Memory B cell (primary cell): ENCODE results near the gene TBXAS1.
A peak's percentile ranks its signal among the peaks of the same experiment; 100 is the strongest.

Experiments
- ATAC-seq: fragments of 150-1000 bp; cut with Tn5 transposase; 2 replicates; pipeline ENCODE4 v1.10.0; 2021; ENCODE audit warnings: low read depth, mild to moderate bottlenecking, moderate library complexity
- DNase-seq, 2 donors: peaks; one replicate each; pipeline ENCODE4 v3.0.0; 2022; ENCODE audit warnings: low spot score in 2 of 2
- H3K27ac Mint-ChIP-seq: one replicate; pipeline ENCODE4 v1.8.0; 2022; ENCODE audit warnings: mild to moderate bottlenecking, moderate library complexity, mixed read lengths
- H3K27me3 Mint-ChIP-seq: one replicate; pipeline ENCODE4 v1.8.0; 2022; ENCODE audit warnings: mixed read lengths
- H3K36me3 Mint-ChIP-seq: one replicate; pipeline ENCODE4 v1.8.0; 2022; ENCODE audit warnings: mild to moderate bottlenecking, mixed read lengths
- H3K4me1 Mint-ChIP-seq: one replicate; pipeline ENCODE4 v1.8.0; 2022; ENCODE audit warnings: mixed read lengths
- H3K4me3 Mint-ChIP-seq: one replicate; pipeline ENCODE4 v1.8.0; 2022; ENCODE audit warnings: mild to moderate bottlenecking, moderate library complexity, mixed read lengths
- H3K9me3 Mint-ChIP-seq: one replicate; pipeline ENCODE4 v1.8.0; 2022; ENCODE audit warnings: mixed read lengths

Gene TBXAS1

DNA sequence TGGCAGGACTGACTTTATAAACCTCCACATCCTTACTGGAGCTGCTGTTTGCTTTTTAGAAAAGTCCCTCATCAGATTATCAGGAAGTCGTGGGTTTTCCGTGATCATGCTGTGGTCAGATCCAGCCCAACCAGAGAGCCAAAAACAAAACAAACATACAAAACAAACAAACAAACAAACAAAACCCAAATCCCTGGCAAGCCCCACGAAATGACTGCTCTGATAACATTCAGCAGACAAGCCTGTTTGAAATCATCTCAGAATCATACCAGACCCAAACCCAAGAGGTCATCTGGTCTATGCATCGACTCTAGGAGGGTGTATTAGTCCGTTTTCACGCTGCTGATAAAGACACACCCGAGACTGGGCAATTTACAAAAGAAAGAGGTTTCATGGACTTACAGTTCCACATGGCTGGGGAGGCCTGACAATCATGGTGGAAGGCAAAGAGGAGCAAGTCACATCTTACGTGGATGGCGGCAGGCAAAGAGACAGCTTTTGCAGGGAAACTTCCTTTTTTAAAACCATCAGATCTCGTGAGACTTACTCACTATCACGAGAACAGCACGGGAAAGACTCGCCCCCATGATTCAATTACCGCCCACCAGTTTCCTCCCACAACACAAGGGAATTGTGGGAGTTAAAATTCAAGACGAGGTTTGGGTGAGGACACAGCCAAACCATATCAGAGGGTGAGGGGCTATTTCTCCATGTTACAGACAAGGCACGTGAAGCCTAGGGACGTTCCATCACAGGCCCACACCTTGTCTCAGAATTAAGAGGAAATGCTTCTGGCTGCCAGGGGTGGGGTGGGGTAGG lies 148.0 kb downstream of the TBXAS1 start:
- Mint-ChIP-seq H3K27ac (no peak overlapping the region), H3K36me3 (peaks cover 2% of the 10 kb centered on the region), H3K4me3 (no peak overlapping the region), H3K27me3 (peaks cover 2% of the 10 kb centered on the region), H3K9me3 (no peaks in the 10 kb centered on the region), H3K4me1 (peaks cover 4% of the 10 kb centered on the region)
- DNase-seq = no peak
- no peak for ATAC-seq

DNA sequence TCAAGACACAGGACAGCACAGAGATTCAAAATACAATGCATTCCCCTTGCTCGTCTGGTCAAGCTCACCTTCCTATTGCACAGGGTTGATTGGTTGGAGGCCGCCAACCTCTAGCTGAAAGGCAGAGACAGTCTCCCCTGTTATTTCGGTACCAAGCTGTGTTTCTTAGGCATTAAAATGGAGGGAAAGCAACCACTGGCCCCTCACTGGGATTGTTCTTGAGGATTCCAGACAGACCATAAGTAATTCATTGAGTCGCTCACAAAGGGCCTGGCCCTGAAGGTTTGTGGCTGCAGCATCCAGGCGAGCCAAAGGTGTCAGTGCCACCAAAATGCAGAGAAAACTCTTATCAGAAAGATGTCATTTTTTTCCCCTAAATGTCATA lies 152.4 kb downstream of the TBXAS1 start:
- no peak for DNase-seq
- peaks cover 4% of the 10 kb centered on the region for H3K4me1 Mint-ChIP-seq
- H3K4me3 Mint-ChIP-seq = no peak overlapping the region
- H3K9me3 Mint-ChIP-seq = no peaks in the 10 kb centered on the region
- H3K27ac Mint-ChIP-seq = no peak overlapping the region
- no peaks in the 10 kb centered on the region for H3K27me3 Mint-ChIP-seq
- no peaks in the 10 kb centered on the region for H3K36me3 Mint-ChIP-seq
- no peak for ATAC-seq

DNA sequence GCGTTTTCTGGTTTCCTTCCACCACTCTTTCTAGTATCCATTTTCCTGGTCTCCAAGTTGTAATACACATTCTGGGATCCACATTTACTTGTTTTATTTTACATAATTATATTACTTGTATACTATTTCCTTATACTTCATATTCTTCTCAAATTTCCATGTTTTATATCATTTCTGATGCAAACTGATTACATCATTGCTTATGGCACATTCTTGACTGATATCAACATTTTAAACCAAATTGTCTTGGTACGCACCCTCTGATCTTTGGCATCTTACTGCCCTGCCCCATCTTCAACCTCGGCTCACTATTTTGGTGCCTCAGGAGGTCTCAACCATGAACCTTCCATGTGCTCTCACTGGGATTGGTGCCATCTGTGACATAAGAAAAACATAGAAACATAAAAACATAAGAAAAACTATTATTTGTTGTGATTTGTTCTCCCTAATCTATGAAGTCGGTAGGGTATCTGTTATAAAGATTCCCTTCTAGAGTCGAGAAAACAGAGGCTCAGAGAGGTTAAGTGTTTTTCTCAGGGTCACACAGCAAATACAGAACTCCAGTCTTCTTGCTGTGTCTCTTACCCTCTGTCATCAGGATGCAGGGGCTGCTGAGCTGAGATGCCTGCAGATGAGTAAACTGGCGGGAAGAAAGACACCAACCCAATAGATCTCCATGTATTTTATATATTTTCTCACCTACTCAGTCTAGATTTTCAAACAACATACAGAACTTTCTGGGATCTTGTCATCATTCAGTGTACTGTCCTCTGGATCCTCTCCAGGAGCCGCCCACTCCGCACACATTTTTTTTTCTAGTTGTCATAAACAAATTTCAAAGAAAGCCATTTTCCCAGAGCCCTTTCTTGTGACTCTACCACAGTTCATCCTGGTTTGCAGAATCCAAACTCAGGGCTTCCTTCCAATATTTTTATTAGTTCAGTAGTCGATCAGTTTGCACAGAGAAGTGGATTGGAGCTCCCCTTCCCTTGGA lies 154.2 kb downstream of the TBXAS1 start:
- H3K27me3 Mint-ChIP-seq = no peaks in the 10 kb centered on the region
- ATAC-seq (no peak), DNase-seq (no peak)
- H3K9me3 Mint-ChIP-seq = no peaks in the 10 kb centered on the region
- no peak overlapping the region for H3K4me3 Mint-ChIP-seq
- peaks cover 4% of the 10 kb centered on the region for H3K4me1 Mint-ChIP-seq
- no peaks in the 10 kb centered on the region for H3K36me3 Mint-ChIP-seq
- no peak overlapping the region for H3K27ac Mint-ChIP-seq

DNA sequence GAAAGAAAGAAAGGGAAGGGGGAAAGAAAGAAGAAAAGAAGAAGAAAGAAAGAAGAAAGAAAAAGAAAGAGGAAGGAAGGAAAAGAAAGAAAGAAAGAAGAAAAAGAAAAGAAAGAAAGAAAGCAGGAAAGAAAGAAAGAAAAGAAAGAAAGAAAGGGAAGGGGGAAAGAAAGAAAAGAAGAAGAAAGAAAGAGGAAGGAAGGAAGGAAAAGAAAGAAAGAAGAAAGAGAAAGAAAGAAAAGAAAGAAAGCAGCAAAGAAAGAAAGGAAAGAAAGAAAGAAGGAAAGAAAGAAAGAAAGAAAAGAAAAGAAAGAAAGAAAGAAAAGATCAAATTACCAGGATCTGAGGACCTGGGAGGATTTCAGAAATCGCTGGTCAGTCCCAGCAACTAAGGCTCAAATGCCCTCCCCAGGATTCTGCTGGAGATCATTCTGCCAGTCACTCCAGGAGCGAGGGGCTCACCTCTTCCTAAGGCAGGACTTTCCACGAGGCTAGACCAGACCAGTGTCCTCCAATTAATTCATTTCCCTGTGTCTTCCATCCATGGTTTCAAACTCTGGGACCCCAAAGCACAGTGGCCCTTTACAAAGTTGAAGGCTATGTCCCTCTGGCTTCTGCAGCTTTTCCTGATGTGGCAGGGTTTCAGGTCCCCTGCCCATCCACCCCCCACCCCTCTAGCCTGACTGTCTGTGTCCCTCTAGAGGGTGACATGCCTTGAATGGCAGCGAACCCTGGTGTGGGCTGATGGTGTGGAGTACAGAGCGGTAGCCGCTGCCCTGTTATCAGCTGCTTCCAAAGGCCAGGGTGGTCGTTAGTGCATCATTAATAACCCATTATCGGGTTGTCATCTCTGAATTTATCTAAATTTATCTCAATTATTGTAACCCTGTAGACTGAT lies 155.8 kb downstream of the TBXAS1 start:
- H3K4me3 Mint-ChIP-seq = no peak overlapping the region

DNA sequence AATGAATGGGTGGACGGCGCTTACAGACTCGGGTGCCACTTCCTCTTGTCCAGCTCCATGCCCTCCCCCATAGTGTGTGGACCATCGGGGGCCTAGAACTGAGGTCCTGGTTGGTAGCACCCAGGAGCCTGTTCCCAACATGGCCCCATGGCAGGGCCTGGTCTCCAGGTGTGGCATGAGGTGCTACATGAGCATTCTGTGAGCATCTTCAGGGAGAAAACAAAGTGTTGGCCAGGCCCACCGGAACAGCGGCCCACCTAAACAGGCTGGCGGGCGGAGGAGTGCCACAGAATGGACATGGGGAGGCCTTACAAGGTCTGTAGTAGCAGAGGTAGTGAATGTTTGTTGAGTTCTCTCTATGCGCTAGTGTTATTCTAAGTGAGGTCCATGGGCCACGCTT lies 156.7 kb downstream of the TBXAS1 start:
- Mint-ChIP-seq H3K4me1 (peaks cover 12% of the 10 kb centered on the region), H3K27ac (no peak overlapping the region), H3K27me3 (no peaks in the 10 kb centered on the region), H3K36me3 (no peaks in the 10 kb centered on the region), H3K4me3 (no peak overlapping the region), H3K9me3 (no peaks in the 10 kb centered on the region)
- DNase-seq = no peak
- ATAC-seq = no peak

More for the DNA sequence above, 155.8 kb downstream of the TBXAS1 start:
- Mint-ChIP-seq H3K36me3 (no peaks in the 10 kb centered on the region), H3K27me3 (no peaks in the 10 kb centered on the region), H3K9me3 (no peaks in the 10 kb centered on the region), H3K4me1 (peaks cover 13% of the 10 kb centered on the region), H3K27ac (no peak overlapping the region)
- DNase-seq (no peak), ATAC-seq (no peak)

DNA sequence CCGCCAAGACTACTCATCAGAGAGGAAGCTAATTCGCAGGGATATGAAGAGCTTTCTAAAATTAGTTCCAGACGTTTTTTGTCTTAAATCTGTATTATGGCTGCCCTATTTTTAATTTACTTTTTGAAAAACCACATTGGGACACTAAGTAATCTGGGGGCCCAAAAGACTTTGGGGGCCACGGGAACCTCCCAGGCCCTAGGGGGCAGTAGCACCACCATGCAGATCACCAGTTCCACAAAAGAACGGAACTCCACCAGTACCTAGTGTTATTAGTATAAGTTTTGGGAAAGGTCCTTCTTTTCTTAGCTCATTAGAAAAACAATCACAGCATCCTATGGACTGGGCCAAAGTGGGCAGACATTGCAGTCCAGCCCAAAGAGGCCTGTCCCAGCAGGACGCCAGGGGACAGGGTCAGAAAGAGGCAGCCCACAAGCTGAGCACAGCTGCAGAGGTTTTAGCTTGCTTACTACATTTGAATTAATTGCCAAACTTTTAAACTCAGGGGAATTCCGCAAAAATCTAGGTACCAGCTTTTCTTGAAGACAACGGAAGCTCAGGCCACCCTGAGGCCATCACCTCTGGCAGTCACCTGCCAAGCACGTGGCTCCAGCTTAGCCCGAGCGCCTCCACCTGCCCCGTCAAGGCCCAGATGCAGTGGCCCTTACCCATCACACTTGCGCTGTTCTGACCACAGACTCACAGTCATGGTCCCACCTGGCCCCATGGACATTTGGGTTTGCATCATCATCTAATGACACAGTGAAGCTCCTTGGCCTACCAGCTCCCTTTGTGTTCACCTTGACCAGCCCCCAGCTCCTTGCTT lies 158.8 kb downstream of the TBXAS1 start:
- Mint-ChIP-seq H3K4me1 (peaks cover 12% of the 10 kb centered on the region), H3K36me3 (no peaks in the 10 kb centered on the region), H3K27me3 (no peaks in the 10 kb centered on the region), H3K4me3 (no peak overlapping the region), H3K27ac (no peak overlapping the region), H3K9me3 (no peaks in the 10 kb centered on the region)
- ATAC-seq = no peak
- no peak for DNase-seq

DNA sequence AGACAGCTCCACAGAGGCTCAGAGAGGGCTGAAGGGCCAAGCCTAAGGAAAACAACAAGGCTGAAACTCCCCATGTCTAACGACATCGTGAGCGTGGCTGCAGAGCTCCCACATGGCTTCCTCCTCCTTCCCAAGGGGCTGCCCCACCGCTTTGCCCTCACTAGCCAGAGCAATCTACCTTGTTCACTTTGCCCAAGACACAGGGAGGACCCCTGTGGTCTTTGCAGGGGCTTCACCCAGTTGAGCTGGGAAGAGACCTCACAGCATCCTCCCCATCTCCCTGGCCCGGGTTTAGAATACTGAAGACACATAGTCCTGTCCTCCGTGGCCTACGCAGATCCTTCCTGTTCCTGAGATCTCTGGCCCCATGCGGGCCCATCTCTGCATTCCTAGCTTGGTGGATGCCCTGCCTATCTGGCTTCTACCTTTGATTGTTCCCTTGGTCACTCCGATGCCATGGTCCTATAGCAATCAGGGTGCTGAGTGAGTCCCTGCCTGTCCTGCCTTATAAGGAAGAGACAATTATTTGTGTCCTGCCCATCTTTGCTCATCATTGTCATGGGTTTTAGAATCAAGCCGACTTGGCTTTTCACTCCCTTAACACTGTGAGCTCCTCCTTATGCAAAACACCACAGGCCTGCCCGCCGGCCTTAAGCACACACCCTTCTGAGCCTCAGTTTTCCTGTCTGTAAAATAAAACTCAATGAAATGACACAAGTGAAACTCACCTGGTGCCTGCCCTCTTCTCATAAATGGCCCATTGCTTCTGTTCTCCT lies 160.5 kb downstream of the TBXAS1 start:
- ATAC-seq = no peak
- H3K36me3 Mint-ChIP-seq = no peaks in the 10 kb centered on the region
- no peak overlapping the region for H3K4me3 Mint-ChIP-seq
- no peaks in the 10 kb centered on the region for H3K9me3 Mint-ChIP-seq
- H3K4me1 Mint-ChIP-seq = peaks cover 12% of the 10 kb centered on the region
- no peaks in the 10 kb centered on the region for H3K27me3 Mint-ChIP-seq
- no peak for DNase-seq
- H3K27ac Mint-ChIP-seq = peak overlapping the region; percentile 23

DNA sequence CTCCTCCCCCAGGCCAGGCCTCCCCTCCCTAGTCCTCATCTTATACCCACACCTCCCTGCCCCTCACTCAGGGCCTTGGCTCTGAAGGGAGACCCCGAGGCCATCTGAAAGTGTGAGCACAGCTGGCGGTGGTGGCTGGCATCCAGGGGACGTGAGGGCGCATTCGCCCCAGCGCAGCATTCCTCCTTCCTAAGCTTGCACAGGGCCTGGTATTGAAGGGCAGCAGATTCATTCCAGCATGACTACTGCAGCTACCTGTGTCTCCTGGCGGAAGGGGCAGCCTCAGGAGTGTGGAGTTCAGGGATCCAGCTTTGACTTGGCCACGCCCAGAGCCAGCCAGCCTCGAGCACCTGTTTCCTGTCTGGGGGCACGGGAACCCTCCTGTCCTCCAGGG lies 161.1 kb downstream of the TBXAS1 start:
- Mint-ChIP-seq H3K4me1 (peaks cover 12% of the 10 kb centered on the region), H3K36me3 (no peaks in the 10 kb centered on the region), H3K27ac (no peak overlapping the region), H3K27me3 (no peaks in the 10 kb centered on the region), H3K4me3 (no peak overlapping the region), H3K9me3 (no peaks in the 10 kb centered on the region)
- no peak for ATAC-seq
- DNase-seq = no peak

DNA sequence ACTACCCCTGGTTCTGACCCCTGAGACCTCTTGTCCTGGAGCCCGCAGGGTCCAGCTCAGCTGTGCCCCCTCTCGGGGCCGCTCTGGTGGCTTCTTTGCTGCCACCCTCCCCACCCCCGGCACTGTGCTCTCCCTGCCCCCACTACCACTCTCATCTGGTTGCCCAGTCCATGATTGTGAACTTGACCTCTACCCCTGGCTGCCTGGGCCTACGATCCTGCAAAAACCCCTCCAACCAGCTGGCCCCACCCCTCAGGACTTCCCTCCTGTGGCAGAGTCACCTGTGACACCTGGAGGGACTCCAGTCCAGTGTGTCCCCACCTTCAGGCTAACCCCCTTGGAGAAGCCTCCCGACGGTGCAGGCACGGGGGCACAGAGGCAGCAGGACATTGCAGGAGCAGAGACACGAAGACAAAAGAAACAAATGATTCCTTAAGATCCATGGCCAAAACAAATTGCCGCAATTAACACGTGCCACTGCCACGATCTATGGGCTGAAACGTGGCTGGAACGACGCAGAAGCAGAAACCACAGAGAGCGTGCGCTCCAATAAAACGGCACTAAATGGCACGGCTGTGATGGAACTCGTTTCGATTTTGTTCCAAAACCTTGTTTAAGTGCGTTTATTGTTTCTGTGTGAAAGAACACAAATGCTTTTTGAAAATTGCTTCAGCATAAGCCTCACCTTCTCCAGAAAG lies 161.7 kb downstream of the TBXAS1 start:
- ATAC-seq (no peak), DNase-seq (no peak)
- Mint-ChIP-seq H3K4me3 (no peak overlapping the region), H3K36me3 (no peaks in the 10 kb centered on the region), H3K27me3 (no peaks in the 10 kb centered on the region), H3K4me1 (peaks cover 12% of the 10 kb centered on the region), H3K9me3 (no peaks in the 10 kb centered on the region), H3K27ac (no peak overlapping the region)

DNA sequence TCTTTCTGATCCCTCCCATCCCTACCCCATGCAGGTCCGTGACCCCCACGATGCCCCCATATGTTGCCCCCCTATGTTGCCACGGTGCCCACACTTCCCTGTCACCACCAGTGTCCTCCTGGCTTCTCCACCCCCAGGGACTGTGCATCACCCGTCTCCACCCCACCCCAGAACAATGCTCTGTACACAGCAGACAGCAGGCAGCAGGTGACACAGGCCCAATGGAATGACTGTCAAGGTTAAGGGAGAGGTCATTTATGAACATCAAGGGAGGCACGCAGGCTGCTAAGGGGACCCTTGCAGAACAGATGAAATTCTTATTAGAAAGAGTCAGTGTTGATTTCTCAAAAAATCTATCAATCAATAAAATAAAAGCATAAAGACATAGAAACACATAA lies 162.2 kb downstream of the TBXAS1 start:
- Mint-ChIP-seq H3K27me3 (no peaks in the 10 kb centered on the region), H3K4me1 (peaks cover 12% of the 10 kb centered on the region), H3K36me3 (no peaks in the 10 kb centered on the region), H3K9me3 (no peaks in the 10 kb centered on the region), H3K4me3 (no peak overlapping the region), H3K27ac (no peak overlapping the region)
- DNase-seq = no peak
- ATAC-seq = no peak

DNA sequence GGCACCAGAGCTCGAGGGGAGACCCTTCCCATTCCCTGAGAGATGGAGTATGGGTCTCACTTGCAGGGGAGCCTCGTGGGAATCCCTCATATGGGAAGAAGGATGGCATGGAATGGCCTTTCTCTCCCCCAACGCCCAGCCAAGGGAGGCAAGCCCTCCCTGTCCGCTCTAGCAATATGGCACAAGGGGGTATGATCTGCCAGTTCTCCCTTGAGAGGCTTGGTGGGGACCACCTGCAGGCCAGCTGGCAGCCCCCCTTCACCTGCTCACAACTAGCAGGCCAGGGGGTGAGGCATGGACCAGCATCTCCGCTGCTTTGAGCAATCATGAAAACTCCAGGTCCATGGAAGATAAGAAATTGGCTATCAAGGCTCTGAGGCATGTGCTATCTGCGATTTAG lies 162.8 kb downstream of the TBXAS1 start:
- ATAC-seq = no peak
- Mint-ChIP-seq H3K9me3 (no peaks in the 10 kb centered on the region), H3K27ac (no peak overlapping the region)

DNA sequence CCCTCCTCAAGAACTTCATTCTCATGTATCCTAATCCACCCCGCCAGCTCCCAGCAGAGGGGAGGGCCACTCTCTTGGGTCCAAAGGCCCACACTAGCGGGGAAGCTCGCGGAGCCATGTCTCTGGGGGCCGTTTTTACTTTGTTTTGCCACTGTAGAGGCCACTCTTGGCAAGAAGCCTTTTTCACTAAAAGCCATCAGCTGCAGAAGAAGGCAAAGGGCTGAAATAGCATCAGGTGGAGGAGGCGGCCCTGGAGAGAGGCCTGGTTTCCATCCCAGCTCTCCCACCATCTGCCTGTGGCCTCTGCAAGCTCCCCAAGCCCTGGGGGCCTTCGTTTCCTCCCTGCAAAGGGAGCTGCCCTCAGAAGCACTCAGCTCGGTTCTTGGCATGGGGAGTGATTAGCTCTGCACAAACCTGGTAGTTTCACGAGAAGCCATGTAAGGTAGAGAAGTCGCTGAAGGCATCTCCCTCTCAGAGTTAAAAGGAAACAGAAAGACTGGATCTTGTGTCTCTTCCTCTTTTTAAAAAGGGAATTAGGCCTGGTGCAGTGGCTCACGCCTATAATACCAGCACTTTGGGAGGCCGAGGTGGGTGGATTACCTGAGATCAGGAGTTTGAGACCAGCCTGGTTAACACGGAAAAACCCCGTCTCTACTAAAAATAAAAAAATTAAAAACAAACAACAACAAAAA lies 163.4 kb downstream of the TBXAS1 start:
- no peak overlapping the region for H3K27ac Mint-ChIP-seq
- no peaks in the 10 kb centered on the region for H3K36me3 Mint-ChIP-seq
- no peaks in the 10 kb centered on the region for H3K9me3 Mint-ChIP-seq
- H3K4me3 Mint-ChIP-seq = no peak overlapping the region
- H3K4me1 Mint-ChIP-seq = peaks cover 12% of the 10 kb centered on the region
- DNase-seq (no peak), ATAC-seq (no peak)
- H3K27me3 Mint-ChIP-seq = no peaks in the 10 kb centered on the region

More for the DNA sequence above, 162.8 kb downstream of the TBXAS1 start:
- Mint-ChIP-seq H3K4me1 (peaks cover 12% of the 10 kb centered on the region), H3K27me3 (no peaks in the 10 kb centered on the region), H3K4me3 (no peak overlapping the region), H3K36me3 (no peaks in the 10 kb centered on the region)
- no peak for DNase-seq
